NT2/D1 (cell line): ENCODE data around the gene TAB3.

Experiments used
- YY1 ChIP-seq: IDR thresholded peaks from 2 replicates; pipeline ENCODE4 v1.6.1; 2011; ENCODE audit not compliant: insufficient read length, insufficient read depth
- ZNF274 ChIP-seq: IDR thresholded peaks from 2 replicates; pipeline ENCODE4 v1.6.1; 2011; ENCODE audit warnings: mild to moderate bottlenecking, low read depth, low read length

- TF ChIP-seq ZNF274 (no peak), YY1 (no peak)
These were observed 76.7 kb downstream of the TAB3 start for GRCh38 chrX:30812326-30812725.
